Sigmoid colon (tissue), 7 donors: ENCODE results near the gene GNS. TPM values are rescaled to one million over a fixed set of nuclear protein-coding genes. Genes with fewer than 3 reads are reported as not detected.

ENCODE experiments used
- DNase-seq: peaks from one replicate; pipeline ENCODE4 v3.0.0-alpha.2; 2019
- H3K27ac ChIP-seq, 4 donors: fragments of 200-600 bp; sonication (generic); one replicate each; pipeline ENCODE4 v1.5.1; 2016 to 2019; ENCODE audit warnings: mild to moderate bottlenecking in 1 of 4
- H3K27me3 ChIP-seq, 3 donors: fragments of 200-600 bp; sonication (generic); one replicate each; pipeline ENCODE4 v1.5.1; 2019; ENCODE audit warnings: mild to moderate bottlenecking in 1 of 3
- H3K36me3 ChIP-seq, 4 donors: fragments of 200-600 bp; sonication (generic); one replicate each; pipeline ENCODE4 v1.5.1; 2016 to 2019
- H3K4me1 ChIP-seq, 4 donors: fragments of 200-600 bp; sonication (generic); one replicate each; pipeline ENCODE4 v1.5.1; 2017 to 2019
- H3K4me3 ChIP-seq, 4 donors: fragments of 200-600 bp; sonication (generic); one replicate each; pipeline ENCODE4 v1.5.1; 2017 to 2019; ENCODE audit warnings: mild to moderate bottlenecking in 2 of 4, moderate library complexity in 1 of 4
- H3K9me3 ChIP-seq, 4 donors: fragments of 200-600 bp in 3 of 4; sonication (generic) in 3 of 4; one replicate each; pipeline versions ENCODE4 v1.5.1 to v1.6.1; 2013 to 2019
- CTCF ChIP-seq, 4 experiments: fragments of 450-650 bp in 3 of 4; fragments of 200-600 bp in 1 of 4; IDR thresholded peaks; one replicate each; pipeline ENCODE4 v1.5.1; 2016 to 2019; ENCODE audit warnings: antibody characterized with exemption in 4 of 4, mild to moderate bottlenecking in 3 of 4, moderate library complexity in 2 of 4
- EP300 ChIP-seq, 4 donors: sonication (generic); formaldehyde crosslinking; IDR thresholded peaks; one replicate each; pipeline ENCODE4 v1.6.1; 2017; ENCODE audit warnings: antibody characterized with exemption in 4 of 4
- POLR2A ChIP-seq, 2 donors: fragments of 450-650 bp; IDR thresholded peaks; one replicate each; pipeline ENCODE4 v1.6.1; 2016; ENCODE audit warnings: antibody characterized with exemption in 2 of 2, mild to moderate bottlenecking in 2 of 2, moderate library complexity in 2 of 2
- POLR2AphosphoS5 ChIP-seq, 4 donors: sonication (generic); formaldehyde crosslinking; IDR thresholded peaks; one replicate each; pipeline ENCODE4 v1.6.1; 2017; ENCODE audit warnings: antibody characterized with exemption in 4 of 4
- WGBS, 2 donors: extraction: QIAGEN DNeasy Blood & Tissue Kit; methylation state at CpG; one replicate each; pipeline ENCODE4 v1.1.7; 2013; 5-methylcytosine and 5-hydroxymethylcytosine counted together
- intact Hi-C: fragments of 100-400 bp; cut with DNase I; formaldehyde crosslinking; loops from one replicate; pipeline ENCODE4 v1.15.1; 2023
- polyA plus RNA-seq, 3 donors: library from polyadenylated mRNA; stranded (reverse); fragments of 200-250 nt; gene quantifications; one replicate each; pipeline ENCODE4 v1.2.3, GENCODE V29; 2013
- total RNA-seq, 4 donors: library from RNA; depleted of rRNA; stranded (reverse); fragments of >200 nt; gene quantifications; one replicate each; pipeline ENCODE4 v1.1.0, GENCODE V29; 2016
- donor health status: healthy with polysubstance abuse.
- donor health status: Bipolar disorder and iron deficiency.
- donor health status: healthy.

Gene GNS
- total RNA-seq, result 10 to 100 TPM; 65.3 to 73.0 (median 70.5) TPM
- polyA plus RNA-seq, result 10 to 100 TPM in 2 of 3 donors, 1 to 10 TPM in 1; 4.2 to 32.6 (median 18.0) TPM

DNA sequence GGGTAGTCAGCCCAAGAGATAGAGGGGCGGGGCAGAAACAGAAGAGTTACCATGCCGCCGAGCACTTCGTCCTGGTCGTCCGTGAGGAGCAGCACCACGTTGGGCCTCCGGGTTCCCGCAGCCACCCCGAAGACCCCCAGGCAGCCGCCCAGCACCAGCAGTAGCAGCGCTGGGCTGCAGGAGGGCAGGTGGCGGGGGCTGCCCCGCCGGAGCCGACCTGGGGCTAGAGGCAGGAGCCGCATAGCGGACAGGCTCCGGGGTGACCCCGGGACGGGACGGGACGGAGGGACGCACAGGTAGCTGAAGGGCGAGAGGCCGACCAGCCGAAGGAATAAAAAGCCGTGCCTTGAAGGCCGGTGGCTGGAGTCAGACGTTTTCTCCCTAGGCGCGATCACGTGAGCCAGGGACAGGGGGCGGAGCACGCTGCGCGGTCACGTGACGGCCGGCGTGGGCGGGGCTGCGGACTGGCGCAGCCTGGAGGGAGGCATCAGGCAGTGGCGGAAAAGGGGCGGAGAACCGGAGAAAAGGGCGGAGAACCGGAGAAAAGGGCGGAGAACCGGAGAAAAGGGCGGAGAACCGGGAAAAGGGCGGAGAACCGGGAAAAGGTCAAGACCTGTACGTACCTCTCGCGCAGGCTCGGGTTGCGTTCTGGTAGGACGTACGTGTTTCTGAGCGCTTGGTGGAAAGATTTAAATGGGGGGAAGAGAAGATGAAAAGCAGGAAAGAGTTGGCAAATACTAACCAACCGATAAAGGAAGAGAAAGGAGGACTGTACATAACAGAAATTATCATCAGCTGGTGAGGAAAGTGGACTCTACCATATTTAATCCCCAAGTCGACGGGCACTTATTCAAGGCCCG is at the start of gene GNS:
GNS (minus strand) TSS at position 372 of the 860 bp plus-strand sequence; CDS start at position 242, 130 bp downstream.
- 0 to 1% methylated on average over 67 of the region's 67 CpGs for WGBS, 2 donors
- no peaks in the 10 kb centered on the region for H3K27me3 ChIP-seq
- peak within 1 kb of the TSS; percentile 85 to 91 (median 88) for H3K4me3 ChIP-seq
- H3K4me1 ChIP-seq, result peaks cover 0 to 25% (median 11%) of the 10 kb centered on the region in 4 donors
- peak within 1 kb of the TSS; percentile 84 to 92 (median 88) for H3K27ac ChIP-seq
- H3K36me3 ChIP-seq, result no peaks in the 10 kb centered on the region
- intact Hi-C loops, result loop anchor here (5.0 kb wide), 1 partner anchor 147 kb away; the partner anchor contains the start of gene RASSF3
- TF ChIP-seq POLR2AphosphoS5 (IDR thresholded peaks at IDR 0.05) (peak in 3 of 4 donors; percentile 66 to 91 (median 78)), CTCF (IDR thresholded peaks at IDR 0.05) (no peak), POLR2A (IDR thresholded peaks at IDR 0.05) (no peak), EP300 (IDR thresholded peaks at IDR 0.05) (peak in 1 of 4 donors; percentile 2)
- peak; percentile 98 for DNase-seq
- H3K9me3 ChIP-seq, result no peaks in the 10 kb centered on the region

GRCh38 chr12:64808110-64808509 is 48.9 kb upstream of the GNS start:
- 42 to 67% methylated on average over 5 of the region's 5 CpGs for WGBS, 2 donors
- no peak for DNase-seq
- H3K9me3 ChIP-seq, result no peaks in the 10 kb centered on the region
- H3K36me3 ChIP-seq, result no peaks in the 10 kb centered on the region
- H3K4me3 ChIP-seq, result no peak overlapping the region
- intact Hi-C loops, result no loop called here
- no peak overlapping the region for H3K27ac ChIP-seq
- TF ChIP-seq POLR2AphosphoS5 (IDR thresholded peaks at IDR 0.05) (no peak), EP300 (IDR thresholded peaks at IDR 0.05) (no peak), CTCF (IDR thresholded peaks at IDR 0.05) (no peak), POLR2A (IDR thresholded peaks at IDR 0.05) (no peak)
- no peaks in the 10 kb centered on the region for H3K27me3 ChIP-seq
- no peaks in the 10 kb centered on the region for H3K4me1 ChIP-seq

- no peak overlapping the region for H3K27ac ChIP-seq
- 82 to 83% methylated on average over 7 of the region's 7 CpGs for WGBS, 2 donors
- DNase-seq, result no peak
- no peak for TF ChIP-seq CTCF (IDR thresholded peaks at IDR 0.05)
- TF ChIP-seq EP300 (IDR thresholded peaks at IDR 0.05), result no peak
- TF ChIP-seq POLR2AphosphoS5 (IDR thresholded peaks at IDR 0.05), result no peak
- no peak for TF ChIP-seq POLR2A (IDR thresholded peaks at IDR 0.05)
- no peaks in the 10 kb centered on the region for H3K27me3 ChIP-seq
- H3K9me3 ChIP-seq, result no peaks in the 10 kb centered on the region
- no peaks in the 10 kb centered on the region for H3K4me1 ChIP-seq
- intact Hi-C loops, result no loop called here
- no peaks in the 10 kb centered on the region for H3K36me3 ChIP-seq
- no peak overlapping the region for H3K4me3 ChIP-seq
Measured at GRCh38 chr12:64806593-64807460, 47.6 kb upstream of the GNS start.

DNA sequence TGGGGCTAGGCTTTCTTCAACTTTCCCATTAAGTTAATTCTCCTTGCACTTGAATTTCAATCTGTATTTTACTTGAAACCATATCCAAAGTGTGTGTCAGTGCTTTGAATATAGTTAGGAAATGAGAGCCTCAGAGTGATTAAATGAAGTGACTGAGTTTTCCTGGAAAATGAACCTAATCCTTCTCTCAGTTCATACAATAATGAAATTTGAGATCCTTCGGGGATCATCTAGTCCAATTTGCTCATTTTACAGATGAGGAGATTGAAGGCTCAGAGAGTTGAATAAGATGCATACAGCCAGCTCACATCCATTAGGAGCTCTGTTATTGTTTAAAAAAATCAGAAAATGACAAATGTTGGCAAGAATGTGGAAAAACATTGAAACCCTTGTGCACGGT is 47.0 kb upstream of the GNS start:
- Histone ChIP-seq H3K27ac (no peak overlapping the region), H3K4me3 (no peak overlapping the region), H3K27me3 (no peaks in the 10 kb centered on the region), H3K36me3 (no peaks in the 10 kb centered on the region), H3K4me1 (no peaks in the 10 kb centered on the region), H3K9me3 (no peaks in the 10 kb centered on the region)
- DNase-seq, result no peak
- 91 to 93% methylated on average over 2 of the region's 2 CpGs for WGBS, 2 donors
- intact Hi-C loops, result no loop called here
- TF ChIP-seq POLR2AphosphoS5 (IDR thresholded peaks at IDR 0.05), result no peak
